Activated CD4-positive, alpha-beta T cell treated with anti-CD3 and anti-CD28 coated beads for 36 hours (primary cell): ENCODE data around the gene ZPR1. TPM values are rescaled to one million over a fixed set of nuclear protein-coding genes. Genes with fewer than 3 reads are reported as not detected.

ENCODE experiments used
- ATAC-seq: fragments of 200-7000 bp; cut with Tn5 transposase; one replicate; pipeline ENCODE4 v1.10.0; 2021; ENCODE audit warnings: mild to moderate bottlenecking, moderate library complexity
- CTCF ChIA-PET: fragments of 350-600 bp; sonication (Branson Sonifier 250); formaldehyde crosslinking; loops from one replicate; lab custom pipeline; 2021; ENCODE audit warnings: antibody characterized with exemption; lab: Charles Lee
- POLR2A ChIA-PET: fragments of 350-600 bp; sonication (Branson Sonifier 250); formaldehyde crosslinking; loops from one replicate; lab custom pipeline; 2021; ENCODE audit warnings: antibody characterized with exemption, inconsistent platforms; lab: Charles Lee
- DNase-seq: peaks from one replicate; pipeline ENCODE4 v3.0.0-alpha.2; 2020
- H3K27ac Mint-ChIP-seq: one replicate; pipeline ENCODE4 v1.8.0; 2021; ENCODE audit warnings: mixed read lengths
- H3K27me3 Mint-ChIP-seq: one replicate; pipeline ENCODE4 v1.8.0; 2021; ENCODE audit warnings: mixed read lengths
- H3K36me3 Mint-ChIP-seq: one replicate; pipeline ENCODE4 v1.8.0; 2021; ENCODE audit warnings: low read depth, mixed read lengths
- H3K4me1 Mint-ChIP-seq: one replicate; pipeline ENCODE4 v1.8.0; 2021; ENCODE audit warnings: mixed read lengths
- H3K4me3 Mint-ChIP-seq: one replicate; pipeline ENCODE4 v1.8.0; 2021; ENCODE audit warnings: mild to moderate bottlenecking, moderate library complexity, mixed read lengths
- H3K9me3 Mint-ChIP-seq: one replicate; pipeline ENCODE4 v1.8.0; 2021; ENCODE audit warnings: low read depth, mixed read lengths
- intact Hi-C, 2 experiments: fragments of 100-400 bp; cut with DNase I in 1 of 2; cut with micrococcal nuclease in 1 of 2; formaldehyde crosslinking; loops; one replicate each; pipeline versions ENCODE4 v1.14.2 to v1.15.1; 2022 to 2024; cut with DNase I, micrococcal nuclease
- total RNA-seq, 2 experiments: library from RNA; stranded (reverse); gene quantifications; one replicate each; pipeline ENCODE4 v1.2.3, GENCODE V29; 2021

Gene ZPR1
- total RNA-seq, 2 experiments from 2014 or later, result 88.8 to 106 TPM

DNA sequence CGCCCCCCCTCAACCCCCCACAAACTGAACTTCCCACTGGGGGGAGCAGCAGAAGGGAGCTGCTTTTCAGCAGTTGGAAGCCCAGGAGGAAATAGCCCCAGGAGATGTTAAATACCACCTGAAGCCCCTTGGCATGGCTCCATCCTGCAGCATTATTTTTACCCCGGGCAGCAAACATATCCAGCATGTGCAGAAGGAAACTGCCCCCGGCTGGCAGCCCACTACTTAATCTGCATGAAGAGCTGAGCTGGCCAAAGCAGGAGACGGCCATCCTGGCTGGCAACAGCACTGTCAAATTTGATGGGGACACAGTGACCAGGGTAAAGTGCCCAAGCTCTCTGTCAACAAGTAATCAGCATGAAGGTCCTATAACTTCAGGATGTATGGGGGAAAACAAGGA lies 47.1 kb downstream of the ZPR1 start:
- H3K36me3 Mint-ChIP-seq, result peaks cover 4% of the 10 kb centered on the region
- no peak for DNase-seq
- H3K27ac Mint-ChIP-seq, result no peak overlapping the region
- no peaks in the 10 kb centered on the region for H3K9me3 Mint-ChIP-seq
- H3K4me3 Mint-ChIP-seq, result no peak overlapping the region
- H3K27me3 Mint-ChIP-seq, result no peaks in the 10 kb centered on the region
- ATAC-seq, result no peak
- intact Hi-C loops, result no loop called here
- ChIA-PET CTCF (no interaction called here), POLR2A (no interaction called here)
- H3K4me1 Mint-ChIP-seq, result peaks cover 6% of the 10 kb centered on the region

DNA sequence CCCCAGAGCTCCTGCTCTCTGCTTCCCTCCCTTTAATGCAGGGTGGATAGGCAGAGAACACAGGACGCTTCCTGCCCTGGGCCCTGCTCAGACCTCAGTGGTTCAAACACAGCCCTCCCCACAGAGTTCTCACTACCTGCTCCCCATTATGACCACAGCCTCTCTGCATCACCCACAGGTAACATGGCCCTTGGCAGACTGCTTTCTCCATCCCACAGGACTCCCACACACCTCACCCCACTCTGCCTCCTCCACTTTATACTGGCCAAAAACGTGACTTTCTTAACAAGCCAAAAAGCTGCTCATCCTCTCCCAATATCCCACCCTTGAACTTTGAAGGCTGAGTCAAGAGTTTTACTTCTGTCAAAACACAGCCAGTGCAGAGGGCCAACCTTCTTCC lies 48.8 kb downstream of the ZPR1 start:
- Mint-ChIP-seq H3K27ac (no peak overlapping the region), H3K36me3 (peaks cover 2% of the 10 kb centered on the region), H3K4me3 (no peak overlapping the region), H3K4me1 (peaks cover 7% of the 10 kb centered on the region), H3K9me3 (no peaks in the 10 kb centered on the region), H3K27me3 (no peaks in the 10 kb centered on the region)
- ChIA-PET POLR2A (no interaction called here), CTCF (interaction anchor here (0.9 to 1.0 kb wide), 2 partner anchors 30 to 367 kb away, joined by 3 read pairs; no protein-coding TSS in a partner anchor)
- DNase-seq, result no peak
- intact Hi-C loops, result no loop called here
- no peak for ATAC-seq

DNA sequence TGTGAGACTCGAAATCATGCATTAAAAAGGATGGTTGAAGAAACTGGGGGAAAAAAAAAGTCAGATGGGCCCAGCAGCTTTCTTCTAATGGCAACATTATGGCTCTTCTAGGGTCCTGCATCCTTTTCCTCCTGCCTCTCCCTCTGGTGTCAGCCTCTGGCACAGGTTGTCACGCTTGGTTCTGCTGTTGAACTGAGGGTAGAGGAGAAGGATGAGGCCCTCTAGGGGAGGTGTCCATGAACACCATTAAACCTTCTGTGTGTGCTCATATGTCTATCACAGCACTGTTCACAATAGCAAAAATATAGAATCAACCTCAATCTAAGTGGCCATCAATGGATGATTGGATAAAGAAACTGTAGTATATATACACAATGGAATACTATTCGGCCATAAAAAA lies 51.1 kb downstream of the ZPR1 start:
- peak; percentile 16 for DNase-seq
- Mint-ChIP-seq H3K4me3 (no peak overlapping the region), H3K36me3 (peaks cover 2% of the 10 kb centered on the region), H3K9me3 (no peaks in the 10 kb centered on the region), H3K4me1 (peaks cover 11% of the 10 kb centered on the region), H3K27me3 (no peaks in the 10 kb centered on the region), H3K27ac (no peak overlapping the region)
- peak; percentile 56 for ATAC-seq
- intact Hi-C loops, result no loop called here
- CTCF ChIA-PET, result no interaction called here
- POLR2A ChIA-PET, result no interaction called here

DNA sequence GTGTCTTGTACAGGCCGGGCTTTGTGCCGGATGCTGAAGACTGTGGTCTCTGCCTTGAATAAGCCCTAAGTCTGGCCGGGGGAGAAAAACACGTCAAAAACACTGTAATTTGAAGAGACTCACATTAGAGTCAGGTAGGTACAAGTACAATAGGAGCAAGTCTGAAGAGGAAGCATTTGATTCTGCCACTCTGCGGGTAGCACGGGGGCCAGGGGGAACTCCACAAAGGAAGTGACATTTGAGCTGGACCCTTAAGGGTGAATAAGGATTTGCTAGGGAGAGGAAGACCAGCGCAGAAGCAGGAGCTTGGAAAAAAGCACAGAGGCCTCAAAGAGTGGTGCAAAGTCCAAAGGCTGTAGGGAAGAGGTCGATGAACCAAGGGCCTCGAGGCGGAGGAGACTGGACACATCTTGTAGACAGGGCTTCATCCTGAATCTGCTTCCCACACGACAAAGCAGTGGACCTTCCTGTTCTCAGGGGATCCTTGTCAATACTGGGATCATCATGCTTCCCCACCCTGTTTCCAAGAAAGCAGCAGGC lies 53.8 kb downstream of the ZPR1 start:
- Mint-ChIP-seq H3K27ac (no peak overlapping the region), H3K9me3 (no peaks in the 10 kb centered on the region), H3K4me3 (no peak overlapping the region), H3K27me3 (no peaks in the 10 kb centered on the region), H3K36me3 (peaks cover under 1% of the 10 kb centered on the region), H3K4me1 (peaks cover 11% of the 10 kb centered on the region)
- DNase-seq (no peak), ATAC-seq (no peak)
- intact Hi-C loops, result loop anchor here (2.0 to 5.0 kb wide), 4 partner anchors 101 to 493 kb away; partner anchors contain the start of gene APOA1 (in 1 of the 2)
- POLR2A ChIA-PET, result no interaction called here
- CTCF ChIA-PET, result interaction anchor here (0.6 to 4.3 kb wide), 6 partner anchors 9 to 222 kb away, joined by 3 to 23 read pairs (median 5); no protein-coding TSS in a partner anchor

DNA sequence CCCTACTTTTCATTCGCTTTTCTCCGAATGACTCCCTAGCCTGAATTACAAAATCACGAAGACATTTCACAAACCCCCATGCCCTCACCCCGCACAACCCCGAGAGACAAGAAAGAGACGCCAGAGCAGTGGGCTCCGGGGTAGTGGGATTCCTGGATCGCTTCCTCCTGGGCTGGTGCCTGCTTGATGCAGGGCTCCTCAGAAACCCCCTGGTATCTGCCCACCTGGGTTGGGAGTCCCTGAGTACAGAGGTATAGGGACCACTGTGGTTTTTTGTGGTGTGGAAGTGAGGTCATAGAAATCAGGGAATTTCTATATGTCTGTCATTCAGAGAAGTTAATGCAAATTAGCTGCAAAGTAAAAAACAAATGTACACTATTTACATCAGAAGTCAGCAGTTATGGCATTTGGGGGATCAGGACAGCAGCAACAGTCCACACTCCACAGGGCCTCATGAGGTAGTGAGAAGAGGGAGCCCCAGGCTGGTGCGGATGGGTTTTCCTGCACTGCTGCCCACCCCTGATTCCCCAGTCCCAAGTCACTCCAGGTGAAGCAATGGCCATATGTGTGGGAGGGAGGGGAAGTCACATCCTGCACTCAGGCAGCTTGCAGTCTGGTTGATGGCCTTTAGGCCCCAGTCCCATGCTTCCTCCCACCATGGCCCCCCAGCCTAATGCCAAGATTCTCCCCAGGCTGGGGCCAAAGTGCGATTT lies 54.6 kb downstream of the ZPR1 start:
- no peak for DNase-seq
- no peaks in the 10 kb centered on the region for H3K36me3 Mint-ChIP-seq
- H3K4me3 Mint-ChIP-seq, result no peak overlapping the region
- ChIA-PET POLR2A (no interaction called here), CTCF (interaction anchor here (0.6 to 4.3 kb wide), 19 partner anchors 10 to 410 kb away, joined by 3 to 23 read pairs (median 4); partner anchors contain the start of gene PAFAH1B2)
- H3K27ac Mint-ChIP-seq, result no peak overlapping the region
- H3K4me1 Mint-ChIP-seq, result peaks cover 11% of the 10 kb centered on the region
- intact Hi-C loops, result loop anchor here (2.0 to 5.0 kb wide), 4 partner anchors 102 to 494 kb away; partner anchors contain the start of gene APOA1 (in 1 of the 2)
- H3K9me3 Mint-ChIP-seq, result no peaks in the 10 kb centered on the region
- H3K27me3 Mint-ChIP-seq, result no peaks in the 10 kb centered on the region
- ATAC-seq, result peak; percentile 45

DNA sequence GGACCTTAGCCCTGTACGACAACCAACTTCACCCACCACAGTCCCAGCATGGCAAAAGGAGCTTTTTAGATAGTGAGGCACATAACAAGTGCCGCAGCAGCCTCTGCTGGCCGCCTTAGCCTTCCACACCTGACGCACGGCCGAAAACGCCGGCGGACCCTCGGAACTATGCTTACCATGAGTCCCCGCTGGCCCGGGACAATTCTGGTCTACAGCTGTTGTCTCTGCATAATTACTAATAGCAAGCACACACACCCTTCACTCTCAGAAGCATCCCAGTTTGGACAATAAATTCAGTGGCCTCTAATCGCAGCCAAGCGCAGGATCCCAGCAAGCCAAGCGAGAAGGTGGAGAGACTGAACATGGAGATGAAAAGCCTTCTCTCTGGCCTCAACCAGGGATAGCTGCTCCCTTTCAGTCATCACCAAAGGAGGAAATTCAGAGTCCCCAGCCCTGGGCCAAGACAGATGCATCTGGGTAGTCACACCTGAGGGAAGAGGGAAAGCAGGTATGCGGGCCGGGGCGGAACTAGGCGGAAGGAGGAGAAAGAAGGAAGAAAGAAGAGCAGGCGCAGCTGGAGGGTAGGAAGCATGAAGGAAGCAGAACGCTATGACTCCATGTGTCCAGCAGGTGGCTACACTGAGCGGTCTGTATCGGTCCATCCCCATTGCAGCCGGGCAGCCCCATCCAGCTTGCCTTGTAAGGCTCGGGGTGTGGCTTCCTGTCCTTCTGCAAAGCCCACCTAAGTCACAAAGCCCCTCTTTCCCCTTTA lies 55.4 kb downstream of the ZPR1 start:
- H3K27me3 Mint-ChIP-seq, result no peaks in the 10 kb centered on the region
- no peaks in the 10 kb centered on the region for H3K9me3 Mint-ChIP-seq
- intact Hi-C loops, result loop anchor here (1.0 to 5.0 kb wide), 5 partner anchors 102 to 494 kb away; partner anchors contain the start of gene APOA1 (in 1 of the 2)
- ATAC-seq (peak; percentile 92), DNase-seq (peak; percentile 78)
- ChIA-PET CTCF (interaction anchor here (0.5 to 4.3 kb wide), 24 partner anchors 10 to 411 kb away, joined by 3 to 23 read pairs (median 4); partner anchors contain the start of gene PAFAH1B2), POLR2A (no interaction called here)
- no peaks in the 10 kb centered on the region for H3K36me3 Mint-ChIP-seq
- H3K27ac Mint-ChIP-seq, result no peak overlapping the region
- no peak overlapping the region for H3K4me3 Mint-ChIP-seq
- H3K4me1 Mint-ChIP-seq, result peaks cover 11% of the 10 kb centered on the region

DNA sequence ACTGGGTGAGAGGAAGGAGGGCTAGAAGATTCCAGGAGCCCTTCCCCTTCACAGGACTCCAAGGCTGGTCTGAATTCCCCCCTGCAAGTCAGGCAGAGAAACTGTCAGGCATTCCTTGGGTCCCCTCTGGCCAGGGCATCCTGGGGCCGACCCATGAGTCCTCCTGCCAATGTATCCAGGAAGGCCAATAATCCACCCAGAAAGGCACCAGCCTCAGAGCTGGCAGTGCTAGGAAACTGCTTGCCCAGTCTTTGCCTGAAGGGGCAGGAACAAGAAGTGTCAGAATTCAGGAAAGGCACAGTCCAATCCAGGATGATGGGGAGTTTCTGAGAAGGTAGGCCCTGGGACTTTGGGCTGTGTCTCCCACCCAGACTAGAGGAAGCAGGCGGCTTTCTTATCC lies 56.0 kb downstream of the ZPR1 start:
- DNase-seq (no peak), ATAC-seq (no peak)
- CTCF ChIA-PET, result interaction anchor here (0.5 to 4.3 kb wide), 17 partner anchors 9 to 412 kb away, joined by 3 to 23 read pairs (median 3); partner anchors contain the start of gene PAFAH1B2
- Mint-ChIP-seq H3K27ac (no peak overlapping the region), H3K27me3 (no peaks in the 10 kb centered on the region), H3K4me1 (peaks cover 11% of the 10 kb centered on the region), H3K4me3 (no peak overlapping the region), H3K36me3 (no peaks in the 10 kb centered on the region), H3K9me3 (no peaks in the 10 kb centered on the region)
- POLR2A ChIA-PET, result no interaction called here
- intact Hi-C loops, result loop anchor here (1.0 to 5.0 kb wide), 5 partner anchors 103 to 495 kb away; partner anchors contain the start of gene APOA1 (in 1 of the 2)

DNA sequence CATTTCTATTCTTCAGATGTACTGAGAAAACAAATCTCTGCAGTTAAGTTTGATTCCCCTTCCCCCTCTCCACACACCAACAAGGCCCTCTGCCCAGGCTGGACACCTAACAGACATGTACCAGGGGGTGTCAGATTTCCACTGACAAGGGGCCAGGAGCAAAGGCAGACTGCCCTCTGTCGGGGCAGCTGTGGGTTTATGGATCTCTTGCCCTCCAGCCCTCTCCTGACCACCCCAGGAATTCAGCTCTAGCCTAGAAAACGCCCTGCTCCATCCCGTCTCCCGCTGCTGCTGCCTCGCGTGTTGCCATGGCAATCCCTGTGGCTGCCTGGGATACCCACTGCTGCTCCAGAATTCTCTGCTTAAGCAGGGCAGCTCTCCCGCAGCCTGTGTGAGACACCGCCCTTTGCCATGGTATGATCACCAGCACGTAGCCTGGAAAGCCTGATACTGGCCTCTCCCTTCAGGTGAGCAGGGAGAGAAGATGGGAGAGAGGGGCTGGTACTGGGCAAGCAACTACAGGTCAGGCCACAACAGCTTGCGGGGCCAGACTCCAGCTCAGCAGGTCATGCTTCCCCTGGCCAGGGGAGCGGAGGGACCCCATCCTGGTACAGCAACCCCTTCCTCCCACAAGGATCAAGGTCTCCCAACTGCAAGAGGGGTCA lies 56.6 kb downstream of the ZPR1 start:
- H3K27me3 Mint-ChIP-seq, result no peaks in the 10 kb centered on the region
- ChIA-PET POLR2A (no interaction called here), CTCF (interaction anchor here (0.5 to 4.3 kb wide), 3 partner anchors 12 to 227 kb away, joined by 3 to 23 read pairs (median 3); no protein-coding TSS in a partner anchor)
- intact Hi-C loops, result loop anchor here in 1 of 2 experiments (5.0 kb wide), 1 partner anchor 106 kb away; the partner anchor contains the start of gene APOA1
- no peak overlapping the region for H3K4me3 Mint-ChIP-seq
- no peak for DNase-seq
- no peak for ATAC-seq
- H3K4me1 Mint-ChIP-seq, result peaks cover 11% of the 10 kb centered on the region
- H3K36me3 Mint-ChIP-seq, result no peaks in the 10 kb centered on the region
- no peak overlapping the region for H3K27ac Mint-ChIP-seq
- no peaks in the 10 kb centered on the region for H3K9me3 Mint-ChIP-seq

DNA sequence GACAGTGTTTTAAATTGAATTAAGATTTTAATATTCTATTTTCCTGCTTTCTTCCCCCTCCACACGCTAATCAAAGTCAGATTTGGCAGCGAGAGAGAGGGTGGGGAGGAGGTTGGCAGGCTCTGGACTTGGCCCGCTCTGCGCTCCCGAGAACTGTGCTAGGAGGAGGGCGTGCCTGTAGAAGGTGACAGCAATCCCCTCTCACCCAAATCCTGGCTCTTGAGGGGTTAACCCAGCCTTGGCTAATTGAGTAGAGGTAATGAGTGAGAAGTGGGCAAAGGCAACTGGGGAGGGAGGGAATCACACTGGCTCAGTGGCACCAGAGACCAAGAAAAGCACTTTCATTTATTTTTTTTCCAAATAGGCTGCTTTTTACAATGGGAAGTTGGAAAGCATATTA lies 57.2 kb downstream of the ZPR1 start:
- no peak overlapping the region for H3K4me3 Mint-ChIP-seq
- no peak overlapping the region for H3K27ac Mint-ChIP-seq
- H3K4me1 Mint-ChIP-seq, result peaks cover 11% of the 10 kb centered on the region
- ATAC-seq (no peak), DNase-seq (no peak)
- ChIA-PET POLR2A (no interaction called here), CTCF (interaction anchor here (1.1 to 4.3 kb wide), 2 partner anchors 13 to 17 kb away, joined by 3 to 23 read pairs; no protein-coding TSS in a partner anchor)
- no peaks in the 10 kb centered on the region for H3K36me3 Mint-ChIP-seq
- H3K27me3 Mint-ChIP-seq, result no peaks in the 10 kb centered on the region
- intact Hi-C loops, result loop anchor here in 1 of 2 experiments (5.0 kb wide), 1 partner anchor 107 kb away; the partner anchor contains the start of gene APOA1
- H3K9me3 Mint-ChIP-seq, result no peaks in the 10 kb centered on the region

DNA sequence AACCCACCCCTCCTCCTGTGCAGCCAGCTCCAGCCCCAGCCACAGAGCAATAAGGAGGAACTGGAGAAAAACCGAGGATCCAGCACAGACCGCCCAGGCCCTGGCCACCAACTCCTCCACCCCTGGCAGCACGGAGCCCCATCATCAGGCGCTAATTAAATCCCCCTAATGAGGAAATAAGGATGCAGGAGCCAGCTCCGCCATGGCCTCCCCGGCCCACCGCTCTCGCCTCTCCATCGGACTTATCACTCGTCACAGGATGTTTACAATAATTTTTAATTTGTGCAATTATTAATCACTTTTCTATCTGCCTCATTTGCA lies 57.6 kb downstream of the ZPR1 start:
- CTCF ChIA-PET, result no interaction called here
- intact Hi-C loops, result loop anchor here in 1 of 2 experiments (5.0 kb wide), 1 partner anchor 107 kb away; the partner anchor contains the start of gene APOA1
- peaks cover 11% of the 10 kb centered on the region for H3K4me1 Mint-ChIP-seq
- H3K36me3 Mint-ChIP-seq, result no peaks in the 10 kb centered on the region
- H3K4me3 Mint-ChIP-seq, result no peak overlapping the region
- DNase-seq (no peak), ATAC-seq (no peak)
- H3K9me3 Mint-ChIP-seq, result no peaks in the 10 kb centered on the region
- POLR2A ChIA-PET, result no interaction called here
- H3K27ac Mint-ChIP-seq, result no peak overlapping the region
- H3K27me3 Mint-ChIP-seq, result no peaks in the 10 kb centered on the region
